HG02943 (cell line): ENCODE data around the gene SGCD.

ENCODE experiments used
- ATAC-seq: cut with Tn5 transposase; IDR thresholded peaks from one replicate; pipeline ENCODE4 v1.9.1; 2021; ENCODE audit warnings: mild to moderate bottlenecking, low read depth, moderate library complexity; ENCODE audit not compliant: unreplicated experiment

SGCD gene

GRCh38 chr5:156741516-156741915, 414.6 kb downstream of the SGCD start:
- ATAC-seq = no peak

- ATAC-seq = no peak
These were observed 426.9 kb downstream of the SGCD start for GRCh38 chr5:156753846-156754245.

DNA sequence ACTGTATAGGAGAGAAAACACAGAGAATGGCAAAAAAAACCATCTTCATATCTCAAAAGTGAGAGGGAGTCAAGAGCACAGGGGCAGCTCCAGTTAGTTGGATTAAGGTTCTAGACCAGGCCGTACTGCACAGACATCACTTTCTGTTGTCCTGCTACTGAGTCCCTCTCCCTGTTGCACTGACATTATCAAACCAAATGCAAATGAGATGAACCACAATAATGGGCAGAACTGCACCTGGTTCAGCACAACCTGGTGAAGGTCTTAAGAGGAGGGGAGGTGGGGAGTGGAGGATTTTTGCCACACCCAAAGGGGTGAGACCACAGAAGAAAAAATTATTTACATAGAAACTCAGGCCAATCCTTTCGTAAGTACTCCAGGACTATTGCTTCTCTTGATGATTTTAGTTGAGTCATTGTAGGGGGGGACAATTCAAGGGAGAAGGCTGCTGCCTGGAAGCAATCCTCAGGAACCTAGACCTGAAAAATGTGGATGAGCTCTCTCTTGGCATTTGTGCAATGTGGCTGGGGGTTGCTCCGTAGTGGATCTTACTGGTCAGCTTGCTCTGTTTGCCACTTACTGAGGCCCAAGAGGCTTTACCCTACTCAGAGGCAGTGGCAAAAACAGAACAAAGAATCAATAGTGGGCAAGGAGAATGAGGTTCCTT, 428.6 kb downstream of the SGCD start:
- ATAC-seq = no peak

GRCh38 chr5:156758011-156758791, 431.2 kb downstream of the SGCD start:
- no peak for ATAC-seq

GRCh38 chr5:156759156-156759555, 432.2 kb downstream of the SGCD start:
- ATAC-seq = no peak

GRCh38 chr5:156762771-156763170, 435.8 kb downstream of the SGCD start:
- ATAC-seq = no peak

DNA sequence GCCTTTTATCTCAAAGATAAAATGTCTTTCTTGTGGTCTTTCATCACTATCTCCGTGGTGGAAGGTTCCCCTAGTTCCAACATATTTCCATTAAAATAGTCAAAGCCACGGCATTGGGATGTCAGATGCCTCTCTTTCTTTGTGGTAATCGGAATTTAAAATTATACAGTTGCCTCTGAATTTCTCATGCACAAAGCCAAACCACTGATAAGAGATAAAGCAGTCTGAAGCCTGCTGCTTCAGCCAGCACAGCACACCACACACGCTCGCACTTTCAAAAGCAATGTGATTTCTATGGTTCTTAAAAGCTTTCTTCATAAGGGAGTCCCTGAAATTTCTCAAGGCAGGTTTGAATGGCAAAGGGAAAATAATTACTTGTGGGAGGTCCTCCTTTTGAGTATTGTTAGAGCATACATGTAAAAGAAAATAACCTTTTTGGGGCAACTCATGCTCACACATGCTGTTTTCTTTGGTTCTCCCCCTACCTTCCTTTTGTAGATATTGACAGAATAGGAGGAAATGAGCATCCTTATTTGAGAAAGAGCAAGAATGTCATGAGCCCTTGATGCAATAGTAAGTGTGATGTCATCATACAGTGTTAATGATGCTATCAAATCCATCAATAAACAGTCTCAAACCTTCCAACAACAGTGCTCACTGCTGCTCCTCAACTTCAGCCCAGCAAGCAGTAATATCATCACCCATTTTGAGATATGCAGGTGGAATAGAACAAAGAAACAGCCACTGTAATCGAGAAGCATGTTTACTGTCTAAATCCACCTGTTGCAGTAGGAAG, 437.4 kb downstream of the SGCD start:
- no peak for ATAC-seq

GRCh38 chr5:156774273-156774672, 447.3 kb downstream of the SGCD start:
- no peak for ATAC-seq

GRCh38 chr5:156778139-156778706, 451.3 kb downstream of the SGCD start:
- ATAC-seq = no peak

DNA sequence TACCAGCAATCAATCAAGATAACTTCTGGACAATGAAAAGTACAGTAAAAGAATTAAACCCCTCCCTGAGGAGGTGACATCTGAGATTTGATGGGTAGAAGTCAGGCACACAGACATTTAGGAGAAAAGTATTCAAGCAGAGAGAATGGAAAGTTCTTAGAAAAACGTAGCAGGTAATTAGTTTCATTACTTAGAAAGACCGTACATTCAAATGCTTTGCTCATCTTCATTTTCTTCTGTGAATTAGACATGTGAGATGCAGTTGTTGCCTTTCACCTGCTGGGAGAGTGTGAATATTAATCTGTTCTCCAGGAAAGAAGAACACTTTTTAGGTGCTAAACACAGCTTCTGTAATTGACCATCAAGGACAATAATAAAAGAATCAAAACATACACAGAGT, 451.8 kb downstream of the SGCD start:
- ATAC-seq = no peak

GRCh38 chr5:156779436-156779835, 452.5 kb downstream of the SGCD start:
- no peak for ATAC-seq

DNA sequence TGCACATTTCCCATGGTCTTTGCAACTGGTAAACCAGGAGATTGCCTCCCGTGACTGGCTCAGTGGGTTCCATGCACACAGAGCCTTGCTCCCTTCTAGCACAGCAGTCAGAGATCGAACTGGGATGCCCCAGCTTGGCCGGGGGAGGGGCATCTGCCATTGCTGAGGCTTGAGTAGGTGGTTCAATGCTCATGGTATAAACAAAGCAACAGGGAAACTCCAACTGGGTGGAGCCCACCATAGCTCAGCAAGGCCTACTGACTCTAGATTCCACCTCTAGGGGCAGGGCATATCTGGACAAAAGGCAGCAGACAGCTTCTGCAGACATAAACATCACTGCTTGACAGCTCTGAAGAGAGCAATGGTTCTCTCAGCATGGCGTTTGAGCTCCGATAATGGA, 456.1 kb downstream of the SGCD start:
- no peak for ATAC-seq

DNA sequence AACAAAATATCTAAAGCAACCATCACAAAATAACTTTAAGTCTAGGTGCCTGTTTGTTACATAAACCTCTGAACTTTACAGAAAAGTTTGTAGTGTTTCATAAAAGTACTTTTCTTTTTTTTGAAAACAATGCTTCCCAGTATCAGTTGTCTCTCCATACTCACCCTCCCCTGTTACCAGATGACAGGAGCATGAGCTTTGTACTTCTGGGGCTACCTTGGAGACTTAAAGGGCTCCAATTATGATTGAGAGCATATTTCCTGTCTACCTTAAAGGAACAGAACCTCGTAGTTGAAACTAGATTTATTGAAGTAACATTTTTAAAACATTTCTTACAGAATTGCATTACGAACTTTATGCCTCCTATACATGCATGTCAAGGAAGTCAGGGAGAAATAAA, 467.7 kb downstream of the SGCD start:
- ATAC-seq = no peak

- ATAC-seq = no peak
These were observed 471.2 kb downstream of the SGCD start for GRCh38 chr5:156798201-156798600.

DNA sequence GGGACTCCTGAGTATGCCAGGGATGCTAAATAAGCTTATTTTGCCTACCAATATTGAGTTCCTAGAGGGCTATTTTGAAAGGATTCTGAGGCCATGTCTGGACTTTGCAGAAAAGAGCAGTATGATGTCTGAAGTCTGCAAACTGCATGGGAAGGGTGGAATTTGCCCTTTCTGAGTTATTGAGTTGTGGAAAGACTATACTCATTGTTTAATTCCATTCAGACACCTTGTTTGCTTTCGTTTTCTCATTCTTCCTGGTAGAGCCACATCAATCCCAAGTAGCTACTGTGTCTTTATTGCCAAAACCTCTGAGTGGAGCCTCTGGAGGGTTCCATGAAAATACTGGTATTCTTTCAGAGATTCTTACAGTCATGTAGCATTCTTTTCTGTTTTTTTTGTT, 472.2 kb downstream of the SGCD start:
- no peak for ATAC-seq

DNA sequence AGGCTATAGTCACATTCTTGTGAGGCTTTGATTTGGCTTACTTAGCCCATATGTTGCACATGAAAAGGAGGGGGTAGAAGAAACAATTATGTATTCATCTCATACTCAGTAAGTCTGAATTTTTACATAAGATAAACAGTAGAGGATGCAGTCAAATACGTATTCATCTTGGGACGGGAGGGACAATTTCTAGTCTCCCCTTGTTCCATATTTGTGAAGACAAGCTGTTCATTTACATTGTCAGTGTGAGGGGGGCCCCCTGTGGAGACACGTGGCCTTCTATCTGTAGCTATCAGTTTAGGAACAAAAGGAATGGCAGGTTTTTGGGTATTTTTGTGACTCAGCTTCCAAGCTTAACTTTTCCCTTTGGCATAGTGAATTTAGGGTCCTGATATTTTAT, 474.0 kb downstream of the SGCD start:
- no peak for ATAC-seq

DNA sequence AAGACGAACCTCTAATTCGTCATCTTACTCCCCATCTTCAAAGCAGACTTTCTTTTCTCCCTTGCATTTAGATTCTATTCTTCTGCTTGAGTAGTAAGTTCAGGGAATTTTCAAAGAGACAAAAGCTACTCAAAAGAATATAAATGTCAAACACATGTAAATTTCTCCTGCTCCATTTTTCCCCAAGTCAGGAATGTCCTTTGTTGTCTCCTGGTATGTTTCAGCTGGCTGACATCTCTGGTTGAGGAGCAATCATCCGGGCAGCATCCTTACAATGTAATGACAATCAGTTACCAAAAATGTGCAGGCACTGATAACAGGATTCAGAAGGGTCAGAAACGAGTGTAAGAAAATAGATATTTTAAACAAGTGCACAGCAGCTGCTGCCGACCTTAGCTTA, 475.5 kb downstream of the SGCD start:
- no peak for ATAC-seq

DNA sequence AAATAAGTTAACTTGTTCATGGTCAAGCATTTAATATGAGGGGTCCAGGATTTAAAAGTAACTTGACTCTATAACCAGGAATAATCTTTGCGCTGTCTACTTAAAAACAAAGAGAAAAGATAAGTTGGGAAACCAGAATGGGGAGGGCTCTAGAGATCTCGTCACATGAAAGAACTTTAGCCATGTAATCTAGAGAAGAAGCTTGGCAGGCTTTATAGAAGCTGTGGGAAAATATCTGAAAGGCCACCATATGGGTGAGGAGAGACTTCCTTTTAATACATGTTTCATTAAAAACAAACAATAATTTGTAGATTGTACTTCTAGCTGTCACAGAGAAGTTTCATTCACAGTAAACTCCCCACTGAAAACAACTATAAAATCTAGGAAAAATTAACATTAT, 476.4 kb downstream of the SGCD start:
- ATAC-seq = no peak

DNA sequence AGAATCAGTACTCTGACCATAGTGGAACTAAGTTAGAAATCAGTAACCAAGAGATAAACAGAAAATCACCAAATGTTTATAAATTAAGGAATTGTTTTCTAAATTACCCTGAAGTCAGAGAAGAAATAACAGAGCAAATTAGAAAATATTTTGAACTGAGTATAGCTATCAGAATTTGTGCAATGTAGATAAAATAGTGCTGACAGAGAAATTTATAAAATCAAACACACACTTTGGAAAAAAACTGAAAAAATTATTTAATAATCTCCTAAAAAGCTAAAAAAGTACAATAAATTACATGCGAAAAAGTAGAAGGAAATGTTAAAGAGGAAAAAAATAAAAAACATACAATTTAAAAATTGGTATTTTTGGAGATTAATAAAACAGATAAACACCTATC, 486.0 kb downstream of the SGCD start:
- no peak for ATAC-seq

DNA sequence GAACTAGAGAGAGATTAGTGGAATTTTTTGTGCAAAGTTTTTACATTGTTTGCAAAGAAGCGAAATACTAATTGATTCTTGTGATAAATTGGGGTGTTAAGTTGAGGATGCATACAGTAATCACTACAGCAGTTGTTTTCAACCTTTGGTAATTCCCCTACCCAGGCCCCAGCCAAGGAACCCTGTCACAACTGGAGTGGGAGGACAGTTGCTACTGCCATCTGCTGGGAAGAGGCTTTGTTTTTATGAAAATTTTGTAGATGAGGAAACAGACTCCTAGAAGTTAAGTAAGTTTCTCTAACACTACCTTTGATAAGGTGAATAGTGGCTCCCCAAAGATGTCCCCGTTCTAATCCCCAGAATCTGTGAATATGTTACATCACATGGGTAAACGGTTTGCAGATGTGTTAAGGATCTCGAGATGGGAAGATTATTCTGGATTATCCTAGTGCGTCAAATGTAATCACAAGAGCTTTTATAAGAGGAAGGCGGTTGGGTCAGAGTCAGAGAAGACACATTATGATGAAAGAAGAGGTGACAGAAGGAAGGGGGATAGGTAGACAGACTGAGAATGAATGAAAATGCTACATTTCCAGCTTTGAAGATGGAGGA, 489.1 kb downstream of the SGCD start:
- no peak for ATAC-seq
